Smooth muscle cell (in vitro differentiated cells): ENCODE results near the gene ITGB2. TPM values are rescaled to one million over a fixed set of nuclear protein-coding genes. Genes with fewer than 3 reads are reported as not detected.

Source experiments
- DNase-seq: peaks from one replicate; lab custom pipeline; 2025; ENCODE audit not compliant: unreplicated experiment; lab: John Stamatoyannopoulos, UW
- H2AFZ ChIP-seq: fragments of 200-600 bp; sonication (generic); 2 replicates; pipeline ENCODE4 v1.6.0; 2016; ENCODE audit warnings: antibody characterized with exemption, low read depth, mild to moderate bottlenecking
- H3F3A ChIP-seq: fragments of 200-600 bp; sonication (generic); 2 replicates; pipeline ENCODE4 v1.6.0; 2017; ENCODE audit warnings: antibody characterized with exemption, low read depth
- H3K27ac ChIP-seq: fragments of 200-600 bp; sonication (generic); 2 replicates; pipeline ENCODE4 v1.5.1; 2016; ENCODE audit warnings: low read depth, mild to moderate bottlenecking
- H3K27me3 ChIP-seq: fragments of 200-600 bp; sonication (generic); 2 replicates; pipeline ENCODE4 v1.6.1; 2016; ENCODE audit warnings: low read depth, mild to moderate bottlenecking
- H3K36me3 ChIP-seq: fragments of 200-600 bp; sonication (generic); 2 replicates; pipeline ENCODE4 v1.5.1; 2016; ENCODE audit warnings: low read depth
- H3K4me1 ChIP-seq: fragments of 200-600 bp; sonication (generic); 2 replicates; pipeline ENCODE4 v1.5.1; 2016; ENCODE audit warnings: low read depth
- H3K4me2 ChIP-seq: fragments of 200-600 bp; sonication (generic); 2 replicates; pipeline ENCODE4 v1.6.0; 2016; ENCODE audit warnings: mild to moderate bottlenecking
- H3K4me3 ChIP-seq: fragments of 200-600 bp; sonication (generic); 2 replicates; pipeline ENCODE4 v1.5.1; 2016; ENCODE audit warnings: mild to moderate bottlenecking
- H3K79me2 ChIP-seq: fragments of 200-600 bp; sonication (generic); 2 replicates; pipeline ENCODE4 v1.6.0; 2016; ENCODE audit warnings: low read depth, mild to moderate bottlenecking
- H3K9ac ChIP-seq: fragments of 200-600 bp; sonication (generic); 2 replicates; pipeline ENCODE4 v1.6.0; 2016; ENCODE audit warnings: low read depth
- H3K9me3 ChIP-seq: fragments of 200-600 bp; sonication (generic); replicated peaks from 2 replicates; pipeline ENCODE4 v1.5.1; 2016; ENCODE audit warnings: low read depth
- H4K20me1 ChIP-seq: fragments of 200-600 bp; sonication (generic); 2 replicates; pipeline ENCODE4 v1.6.0; 2016; ENCODE audit warnings: low read depth
- WGBS: methylation state at CpG from one replicate; pipeline ENCODE4 v1.1.7; 2016; ENCODE audit warnings: low lambda C conversion rate; 5-methylcytosine and 5-hydroxymethylcytosine counted together
- polyA plus RNA-seq: library from polyadenylated mRNA; unstranded; fragments of >200 nt; fragmentation: Nextera tagmentation; extraction: Ambion mirVana; gene quantifications from 2 replicates; pipeline ENCODE4 v1.2.1, GENCODE V29; 2016
- total RNA-seq: library from RNA; depleted of rRNA; stranded (reverse); fragments of >200 nt; gene quantifications from 2 replicates; pipeline ENCODE4 v1.2.3, GENCODE V29; 2014
- TF ChIP-seq, protein P1 (sequence below): fragments of 200-600 bp; sonication (generic); IDR thresholded peaks from 2 replicates; pipeline ENCODE4 v1.5.1; 2017; ENCODE audit warnings: borderline replicate concordance, mild to moderate bottlenecking, antibody characterized with exemption; ENCODE audit not compliant: insufficient read depth, poor library complexity, severe bottlenecking

The ITGB2 gene
- total and polyA plus RNA-seq, 2 experiments from 2014 or later = 0.18 to 0.86 TPM

DNA sequence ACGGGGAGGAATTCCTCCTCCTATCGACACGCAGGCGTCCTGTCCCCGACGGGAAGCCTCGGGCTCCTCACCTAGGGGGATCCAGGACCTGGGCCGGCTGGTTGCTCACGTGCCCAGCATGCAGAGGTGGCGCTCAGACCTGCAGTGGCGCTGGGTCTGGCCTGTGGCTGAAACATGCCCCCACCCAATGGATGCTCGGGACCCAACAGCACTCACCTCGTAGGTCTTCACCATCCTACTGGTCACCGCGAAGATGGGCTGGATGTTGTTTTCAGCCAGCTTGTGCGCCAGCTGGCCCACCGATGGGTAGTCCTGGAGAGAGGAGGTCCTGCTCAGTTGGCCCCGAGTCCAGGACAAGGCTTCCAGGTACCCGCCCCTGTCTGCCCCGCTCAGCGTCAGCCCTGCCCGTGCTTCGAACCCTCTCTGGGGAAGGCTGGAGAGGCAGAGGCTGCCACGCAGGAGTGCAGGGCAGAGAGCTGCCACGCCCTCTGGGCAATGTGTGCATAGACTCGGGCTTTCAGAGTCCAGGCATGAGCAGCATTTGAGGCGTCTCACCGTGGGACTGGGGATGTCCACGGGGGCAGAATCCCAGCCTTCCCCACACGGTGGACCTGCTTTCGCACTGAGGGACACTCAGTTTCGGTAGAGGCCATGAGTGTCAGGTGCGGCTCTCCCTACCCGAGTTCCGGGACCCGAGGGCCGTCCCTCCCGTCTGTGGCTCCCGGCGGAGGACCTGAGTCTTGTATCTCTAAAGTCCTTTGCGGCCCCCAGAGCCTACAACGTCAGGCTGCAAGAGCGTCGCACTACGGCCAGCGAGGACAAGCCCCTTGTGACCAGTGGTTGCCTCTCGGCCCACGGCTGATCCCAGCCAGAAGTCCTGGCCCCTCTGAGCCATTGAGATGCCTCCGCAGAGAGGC lies 21.6 kb downstream of the ITGB2 start:
- Histone ChIP-seq H3K36me3 (no peaks in the 10 kb centered on the region), H3K27me3 (no peaks in the 10 kb centered on the region), H3K9me3 (no peaks in the 10 kb centered on the region), H3K4me2 (no peak overlapping the region), H3K27ac (no peak overlapping the region), H3F3A (no peaks in the 10 kb centered on the region), H3K4me3 (no peak overlapping the region), H3K4me1 (no peaks in the 10 kb centered on the region), H3K79me2 (no peaks in the 10 kb centered on the region), H3K9ac (no peak overlapping the region), H4K20me1 (no peaks in the 10 kb centered on the region), H2AFZ (no peak overlapping the region)
- no peak for DNase-seq
- 91% methylated on average over 49 of the region's 49 CpGs for WGBS
- TF ChIP-seq, protein P1, sequence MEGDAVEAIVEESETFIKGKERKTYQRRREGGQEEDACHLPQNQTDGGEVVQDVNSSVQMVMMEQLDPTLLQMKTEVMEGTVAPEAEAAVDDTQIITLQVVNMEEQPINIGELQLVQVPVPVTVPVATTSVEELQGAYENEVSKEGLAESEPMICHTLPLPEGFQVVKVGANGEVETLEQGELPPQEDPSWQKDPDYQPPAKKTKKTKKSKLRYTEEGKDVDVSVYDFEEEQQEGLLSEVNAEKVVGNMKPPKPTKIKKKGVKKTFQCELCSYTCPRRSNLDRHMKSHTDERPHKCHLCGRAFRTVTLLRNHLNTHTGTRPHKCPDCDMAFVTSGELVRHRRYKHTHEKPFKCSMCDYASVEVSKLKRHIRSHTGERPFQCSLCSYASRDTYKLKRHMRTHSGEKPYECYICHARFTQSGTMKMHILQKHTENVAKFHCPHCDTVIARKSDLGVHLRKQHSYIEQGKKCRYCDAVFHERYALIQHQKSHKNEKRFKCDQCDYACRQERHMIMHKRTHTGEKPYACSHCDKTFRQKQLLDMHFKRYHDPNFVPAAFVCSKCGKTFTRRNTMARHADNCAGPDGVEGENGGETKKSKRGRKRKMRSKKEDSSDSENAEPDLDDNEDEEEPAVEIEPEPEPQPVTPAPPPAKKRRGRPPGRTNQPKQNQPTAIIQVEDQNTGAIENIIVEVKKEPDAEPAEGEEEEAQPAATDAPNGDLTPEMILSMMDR = no peak

DNA sequence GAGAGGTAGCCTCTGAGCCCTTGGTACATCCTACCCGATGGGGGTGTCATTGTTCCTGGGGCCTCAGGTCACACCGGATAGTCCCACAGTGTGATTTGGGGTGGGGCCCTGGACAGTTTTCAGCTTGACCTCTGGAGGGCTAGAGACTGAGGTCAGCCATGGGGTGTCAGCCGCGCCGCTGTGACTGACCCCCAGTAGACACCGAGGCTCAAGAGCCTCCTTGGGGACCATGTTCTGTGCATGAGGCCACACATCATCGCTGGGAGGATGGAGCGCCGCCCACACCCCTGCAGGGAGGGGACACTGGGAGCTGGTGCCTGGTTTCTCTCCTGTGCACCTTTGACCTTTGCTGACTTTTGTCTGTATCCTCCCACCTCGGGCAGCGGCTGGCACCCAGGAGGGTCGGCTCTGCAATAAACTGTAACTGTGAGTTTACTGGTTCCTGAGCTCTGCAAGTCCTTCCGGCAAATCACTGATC lies 22.6 kb downstream of the ITGB2 start:
- Histone ChIP-seq H3F3A (no peaks in the 10 kb centered on the region), H3K4me3 (no peak overlapping the region), H3K4me2 (no peak overlapping the region), H3K27me3 (no peaks in the 10 kb centered on the region), H3K9me3 (no peaks in the 10 kb centered on the region), H3K36me3 (no peaks in the 10 kb centered on the region), H3K27ac (no peak overlapping the region), H2AFZ (no peak overlapping the region), H4K20me1 (no peaks in the 10 kb centered on the region), H3K79me2 (no peaks in the 10 kb centered on the region), H3K4me1 (no peaks in the 10 kb centered on the region), H3K9ac (no peak overlapping the region)
- TF ChIP-seq, protein P1 = no peak
- DNase-seq = no peak
- WGBS = 93% methylated on average over 13 of the region's 13 CpGs

DNA sequence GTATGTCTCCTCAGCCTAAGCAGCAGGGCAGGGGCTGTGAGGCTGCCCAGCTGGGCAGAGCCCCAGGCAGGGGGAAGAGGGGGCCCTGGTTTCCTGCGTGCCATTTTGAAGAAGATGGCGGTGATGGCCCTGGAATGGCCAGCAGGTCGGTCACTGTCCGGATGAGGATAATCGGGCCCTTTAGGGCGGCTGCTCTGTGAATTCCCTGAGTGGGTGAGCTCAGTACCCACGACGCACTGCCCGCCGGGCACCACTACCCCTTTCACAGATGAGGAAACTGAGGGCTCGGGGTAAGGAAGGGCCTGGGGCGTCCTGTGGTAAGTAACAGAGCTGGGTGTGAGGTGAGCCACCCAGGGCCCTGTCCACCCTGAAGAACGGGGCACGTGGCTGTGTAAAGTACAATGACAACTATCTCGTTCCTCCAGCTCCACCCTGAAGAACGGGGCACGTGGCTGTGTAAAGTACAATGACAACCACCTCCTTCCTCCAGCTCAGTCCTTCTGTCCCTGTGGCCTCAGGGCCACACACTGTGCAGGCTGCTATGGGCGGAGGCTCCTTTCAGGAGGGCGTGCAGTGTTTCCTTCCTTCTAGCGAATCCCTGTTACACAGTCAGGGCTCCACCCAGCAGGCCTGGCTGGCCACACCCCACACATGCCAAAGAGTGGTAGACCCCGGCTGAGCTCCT lies 23.2 kb downstream of the ITGB2 start:
- DNase-seq = no peak
- H3K4me1 ChIP-seq = no peaks in the 10 kb centered on the region
- no peak overlapping the region for H3K27ac ChIP-seq
- H3K9ac ChIP-seq = no peak overlapping the region
- H3K79me2 ChIP-seq = no peaks in the 10 kb centered on the region
- H2AFZ ChIP-seq = no peak overlapping the region
- 86% methylated on average over 21 of the region's 21 CpGs for WGBS
- no peaks in the 10 kb centered on the region for H4K20me1 ChIP-seq
- H3K4me2 ChIP-seq = no peak overlapping the region
- no peaks in the 10 kb centered on the region for H3K9me3 ChIP-seq
- no peak overlapping the region for H3K4me3 ChIP-seq
- no peaks in the 10 kb centered on the region for H3F3A ChIP-seq
- no peaks in the 10 kb centered on the region for H3K36me3 ChIP-seq
- TF ChIP-seq, protein P1 = no peak
- H3K27me3 ChIP-seq = no peaks in the 10 kb centered on the region
